ENCODE data around the gene APLP1. TPM values are rescaled to one million over a fixed set of nuclear protein-coding genes. Genes with fewer than 3 reads are reported as not detected.

The APLP1 gene
- total and polyA plus RNA-seq, 2 of the 4 experiments (the other 2 are of a cell fraction) = 4.7 to 41.0 TPM

DNA sequence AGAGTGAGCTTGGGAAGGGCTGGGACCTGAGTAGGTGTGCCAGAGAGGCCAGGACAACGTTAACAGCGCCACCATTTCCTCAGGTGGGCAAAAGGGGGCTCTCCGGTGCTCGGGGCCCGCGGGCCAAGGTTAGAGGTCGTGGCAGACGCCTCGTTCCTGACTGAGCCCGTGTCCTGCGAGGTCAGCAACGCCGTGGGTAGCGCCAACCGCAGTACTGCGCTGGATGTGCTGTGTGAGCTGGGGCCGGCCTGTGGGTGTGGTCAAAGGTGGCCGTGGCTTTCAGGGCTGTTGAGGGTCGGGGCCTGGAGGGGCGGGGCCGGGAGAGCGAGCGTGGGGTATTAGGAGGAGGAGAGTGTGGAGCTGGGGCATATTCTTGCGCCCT, 7.9 kb upstream of the APLP1 start:
- Histone ChIP-seq H3K4ac (ENCODE audit: low read depth, low read length) (no peak overlapping the region), H3K79me1 (ENCODE audit: low read depth in 1 of 2, low read length in 2 of 2) (no peaks in the 10 kb centered on the region), H4K20me1 (ENCODE audit: insufficient read depth, low read length) (no peaks in the 10 kb centered on the region; the same call in 1 of the 2 replicates), H2BK15ac (ENCODE audit: low read depth, low read length) (no peak overlapping the region), H3K9ac (ENCODE audit: low read depth, low read length) (no peak overlapping the region), H3K14ac (replicated peaks; ENCODE audit: low read depth, low read length) (no peak overlapping the region), H3K9me3 (ENCODE audit: control insufficient read depth, insufficient read depth, low read length) (no peaks in the 10 kb centered on the region), H3K56ac (ENCODE audit: extremely low read depth, insufficient read depth, low read length) (no peak overlapping the region), H3K27me3 (ENCODE audit: control insufficient read depth, insufficient read depth, low read length) (peaks cover 74% of the 10 kb centered on the region), H2AK9ac (replicated peaks; ENCODE audit: low read depth, low read length, poor library complexity) (no peak overlapping the region), H4K5ac (ENCODE audit: low read depth, low read length) (no peak overlapping the region), H2BK20ac (ENCODE audit: low read depth, low read length) (no peak overlapping the region), H3K27ac (ENCODE audit: insufficient read depth, low read length) (no peak overlapping the region), H3K23ac (ENCODE audit: low read depth, low read length) (no peak overlapping the region), H4K91ac (ENCODE audit: insufficient read depth, low read depth, low read length) (no peak overlapping the region), H2BK5ac (ENCODE audit: low read depth, low read length, poor library complexity, severe bottlenecking) (no peak overlapping the region), H2BK120ac (ENCODE audit: low read depth, low read length) (no peak overlapping the region), H3K9me1 (ENCODE audit: insufficient read depth, low read length) (no peaks in the 10 kb centered on the region), H2AK5ac (ENCODE audit: low read depth, low read length) (no peak overlapping the region), H2AFZ (replicated peaks; ENCODE audit: low read length, poor library complexity) (no peak overlapping the region), H3K4me3 (ENCODE audit: insufficient read depth, low read depth, low read length) (no peak overlapping the region), H3K18ac (ENCODE audit: low read depth, low read length) (no peak overlapping the region), H3K36me3 (ENCODE audit: control insufficient read depth, insufficient read depth, low read length) (no peaks in the 10 kb centered on the region), H4K8ac (ENCODE audit: low read depth in 2 of 2, low read length in 2 of 2) (no peak overlapping the region), H3K4me1 (ENCODE audit: control insufficient read depth, insufficient read depth, low read length) (no peaks in the 10 kb centered on the region; the same call in 1 of the 2 replicates), H3K4me2 (ENCODE audit: low read depth, low read length) (no peak overlapping the region)
- DNase-seq = no peak
- POLR2A ChIA-PET (ENCODE audit: unreplicated experiment) = no interaction called here
- WGBS, 2 experiments (ENCODE audit: extremely low coverage in 2 of 2, insufficient read length in 1 of 2) = 13% methylated on average over 16 of the region's 24 CpGs; no CpG with 5 or more reads in 1 of the 2 experiments
- intact Hi-C loops (cut with micrococcal nuclease) (no loop called here), dilution Hi-C loops (cut with HindIII; ENCODE audit: low sequenced_read_pairs, unreplicated experiment) (no loop called here), in situ Hi-C loops (cut with MboI; ENCODE audit: low sequenced_read_pairs) (no loop called here)
- ATAC-seq (ENCODE audit: low read depth) = no peak
- no TSS peak for BruUV-seq (replicated peaks)
- TF ChIP-seq RFX5 (IDR thresholded peaks at IDR 0.05; ENCODE audit: low read depth, low read length) = no peak
- TF ChIP-seq POLR2A (IDR thresholded peaks at IDR 0.05; ENCODE audit: low read depth, low read length) = no peak
- no peak for TF ChIP-seq RCOR1 (IDR thresholded peaks at IDR 0.05; ENCODE audit: insufficient replicate concordance, low read length)
- TF ChIP-seq ELK1 (IDR thresholded peaks at IDR 0.05; ENCODE audit: borderline replicate concordance, low read depth, low read length) = no peak
- no peak for TF ChIP-seq FOS (IDR thresholded peaks at IDR 0.05; ENCODE audit: low read depth, low read length)
- TF ChIP-seq MAFK (IDR thresholded peaks at IDR 0.05; ENCODE audit: low read depth, low read length) = no peak
- no peak for TF ChIP-seq RAD21 (IDR thresholded peaks at IDR 0.05; ENCODE audit: low read length)
- no peak for TF ChIP-seq SMC3 (IDR thresholded peaks at IDR 0.05; ENCODE audit: low read depth, low read length)
- no peak for TF ChIP-seq CTCF (conservative IDR thresholded peaks at IDR 0.05; ENCODE audit: low read depth, low read length)
- no peak for TF ChIP-seq CEBPB (IDR thresholded peaks at IDR 0.05; ENCODE audit: low read depth, low read length)
- TF ChIP-seq NFE2L2 (IDR thresholded peaks at IDR 0.05; ENCODE audit: low read depth, low read length) = no peak
- no peak for TF ChIP-seq MXI1 (IDR thresholded peaks at IDR 0.05; ENCODE audit: borderline replicate concordance, low read depth, low read length)
- TF ChIP-seq BHLHE40 (IDR thresholded peaks at IDR 0.05; ENCODE audit: low read depth, low read length) = no peak
- TF ChIP-seq CHD1 (IDR thresholded peaks at IDR 0.05; ENCODE audit: low read depth, low read length) = no peak
- TF ChIP-seq, protein P1, sequence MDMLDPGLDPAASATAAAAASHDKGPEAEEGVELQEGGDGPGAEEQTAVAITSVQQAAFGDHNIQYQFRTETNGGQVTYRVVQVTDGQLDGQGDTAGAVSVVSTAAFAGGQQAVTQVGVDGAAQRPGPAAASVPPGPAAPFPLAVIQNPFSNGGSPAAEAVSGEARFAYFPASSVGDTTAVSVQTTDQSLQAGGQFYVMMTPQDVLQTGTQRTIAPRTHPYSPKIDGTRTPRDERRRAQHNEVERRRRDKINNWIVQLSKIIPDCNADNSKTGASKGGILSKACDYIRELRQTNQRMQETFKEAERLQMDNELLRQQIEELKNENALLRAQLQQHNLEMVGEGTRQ (IDR thresholded peaks at IDR 0.05; ENCODE audit: low read depth, low read length) = no peak
- no peak for TF ChIP-seq MAZ (IDR thresholded peaks at IDR 0.05; ENCODE audit: borderline replicate concordance, low read depth, low read length)
- CTCF ChIA-PET = no interaction called here

All from IMR-90 (cell line).